ENCODE data around the gene MRPL55. TPM values are rescaled to one million over a fixed set of nuclear protein-coding genes. Genes with fewer than 3 reads are reported as not detected.

MRPL55 gene
- total and polyA plus RNA-seq, 2 of the 13 experiments (the other 11 are each of a cell fraction or from before 2014, with no cell fraction given), result 58.6 to 92.9 TPM

DNA sequence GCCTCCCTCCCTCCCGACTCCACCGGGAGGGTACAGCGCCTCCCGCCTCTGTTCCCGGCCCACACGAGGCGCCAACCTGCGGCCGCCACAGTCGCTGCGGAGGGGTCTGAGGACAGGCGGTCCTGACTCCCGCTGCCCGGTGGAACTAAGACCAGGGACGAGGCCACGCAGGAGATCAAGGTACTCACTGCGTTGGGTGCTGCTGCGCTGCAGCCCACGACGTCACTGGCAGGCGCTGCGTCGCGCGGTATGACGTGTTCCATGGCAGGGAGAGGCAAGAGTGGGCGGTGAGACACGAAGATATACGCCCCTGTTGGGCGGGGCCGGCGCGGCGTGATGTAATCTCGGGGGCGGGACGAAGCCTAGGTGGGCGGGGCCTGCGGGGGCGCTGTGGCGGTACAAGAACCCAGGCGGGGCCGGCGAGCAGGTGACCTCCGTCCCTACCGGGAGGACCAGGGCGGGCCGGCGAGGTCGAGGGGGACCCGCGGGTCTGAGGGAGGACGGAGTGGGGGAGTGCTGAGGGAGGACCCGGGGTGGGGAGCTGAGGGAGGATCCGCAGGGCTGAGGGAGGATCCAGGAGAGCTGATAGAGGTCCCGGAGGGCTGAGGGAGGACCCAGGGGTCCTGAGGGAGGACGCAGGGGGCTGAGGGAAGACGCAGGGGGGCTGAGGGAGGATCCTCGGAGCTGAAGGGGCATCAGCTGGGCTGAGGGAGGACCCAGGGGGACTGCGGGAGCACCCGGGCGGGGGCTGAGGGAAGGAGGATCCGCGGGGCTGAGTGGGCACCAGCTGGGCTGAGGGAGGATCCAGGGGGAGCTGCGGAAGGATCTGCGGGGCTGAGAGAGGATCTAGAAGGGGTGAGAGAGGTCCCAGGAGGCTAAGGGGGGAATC lies at the start of gene MRPL55 (continued):
- TF ChIP-seq, protein P1, sequence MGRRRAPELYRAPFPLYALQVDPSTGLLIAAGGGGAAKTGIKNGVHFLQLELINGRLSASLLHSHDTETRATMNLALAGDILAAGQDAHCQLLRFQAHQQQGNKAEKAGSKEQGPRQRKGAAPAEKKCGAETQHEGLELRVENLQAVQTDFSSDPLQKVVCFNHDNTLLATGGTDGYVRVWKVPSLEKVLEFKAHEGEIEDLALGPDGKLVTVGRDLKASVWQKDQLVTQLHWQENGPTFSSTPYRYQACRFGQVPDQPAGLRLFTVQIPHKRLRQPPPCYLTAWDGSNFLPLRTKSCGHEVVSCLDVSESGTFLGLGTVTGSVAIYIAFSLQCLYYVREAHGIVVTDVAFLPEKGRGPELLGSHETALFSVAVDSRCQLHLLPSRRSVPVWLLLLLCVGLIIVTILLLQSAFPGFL (CRISPR knock-in tag; IDR thresholded peaks at IDR 0.05), result no peak
- no peak for TF ChIP-seq ZNF550 (CRISPR knock-in tag; IDR thresholded peaks at IDR 0.05; ENCODE audit: borderline replicate concordance)
- TF ChIP-seq ZNF260 (CRISPR knock-in tag; IDR thresholded peaks at IDR 0.05; ENCODE audit: borderline replicate concordance, low read depth), result no peak
- TF ChIP-seq SUZ12 (IDR thresholded peaks at IDR 0.05; ENCODE audit: low read depth, low read length), result no peak
- peak; percentile 70; the same call in 1 of the 2 replicates for TF ChIP-seq SMYD3 (CRISPR knock-in tag; IDR thresholded peaks at IDR 0.05)
- peak; percentile 97 for TF ChIP-seq YEATS2 (CRISPR knock-in tag; IDR thresholded peaks at IDR 0.05; ENCODE audit: borderline replicate concordance)
- no peak for TF ChIP-seq TOE1 (CRISPR knock-in tag; IDR thresholded peaks at IDR 0.05)
- no peak for TF ChIP-seq ZNF646 (CRISPR knock-in tag; IDR thresholded peaks at IDR 0.05)
- peak; percentile 99 for TF ChIP-seq ZHX2 (IDR thresholded peaks at IDR 0.05; ENCODE audit: low read depth)
- TF ChIP-seq ZHX2 (CRISPR knock-in tag; IDR thresholded peaks at IDR 0.05; ENCODE audit: borderline replicate concordance), result no peak
- peak; percentile 90 for TF ChIP-seq ARNT2 (CRISPR knock-in tag; IDR thresholded peaks at IDR 0.05; ENCODE audit: low read depth)
- TF ChIP-seq ZNF274 (CRISPR knock-in tag; IDR thresholded peaks at IDR 0.05), result peak; percentile 84; the same call in 1 of the 2 replicates
- TF ChIP-seq ZNF251 (CRISPR knock-in tag; IDR thresholded peaks at IDR 0.05), result no peak
- peak; percentile 75 for TF ChIP-seq TBX2 (CRISPR knock-in tag; IDR thresholded peaks at IDR 0.05; ENCODE audit: borderline replicate concordance)
- TF ChIP-seq TCF7L2 (IDR thresholded peaks at IDR 0.05; ENCODE audit: low read depth, low read length), result no peak

Measured in HepG2 (cell line).